ENCODE measurements around the gene SLC25A36.
"Not testable (repeated sequence)": the region's sequence is repeated elsewhere in the genome, so short reads cannot be mapped to it uniquely, and the experiment has no call there.

Gene SLC25A36

GRCh38 chr3:141000027-141000663, 58.5 kb downstream of the SLC25A36 start:
- Histone ChIP-seq H3K4me1 (ENCODE audit: insufficient read depth, low read length) (no peaks in the 10 kb centered on the region), H3K4me3 (ENCODE audit: low read length) (no peak overlapping the region), H3K9me3 (ENCODE audit: insufficient read depth, low read depth, low read length) (peaks cover 6% of the 10 kb centered on the region; the same call in 1 of the 2 replicates), H3K27ac (ENCODE audit: low read depth, low read length) (no peak overlapping the region), H3K9ac (ENCODE audit: low read depth, low read length) (no peak overlapping the region), H3K27me3 (ENCODE audit: insufficient read depth, low read length) (no peaks in the 10 kb centered on the region), H3K36me3 (ENCODE audit: insufficient read depth, low read length) (no peaks in the 10 kb centered on the region)
- 11% methylated on average over 2 of the region's 2 CpGs for WGBS

GRCh38 chr3:141000686-141001085, 59.0 kb downstream of the SLC25A36 start:
- 69% methylated on average over 2 of the region's 2 CpGs for WGBS
- Histone ChIP-seq H3K9ac (ENCODE audit: low read depth, low read length) (no peak overlapping the region), H3K4me3 (ENCODE audit: low read length) (no peak overlapping the region), H3K27me3 (ENCODE audit: insufficient read depth, low read length) (no peaks in the 10 kb centered on the region), H3K9me3 (ENCODE audit: insufficient read depth, low read depth, low read length) (peaks cover 6% of the 10 kb centered on the region; the same call in 1 of the 2 replicates), H3K27ac (ENCODE audit: low read depth, low read length) (no peak overlapping the region), H3K36me3 (ENCODE audit: insufficient read depth, low read length) (no peaks in the 10 kb centered on the region), H3K4me1 (ENCODE audit: insufficient read depth, low read length) (no peaks in the 10 kb centered on the region)

- 100% methylated on average over 1 of the region's 1 CpG for whole genome bisulfite sequencing
- no peak overlapping the region for H3K9ac ChIP-seq (ENCODE audit: low read depth, low read length)
- H3K4me3 ChIP-seq (ENCODE audit: low read length) = no peak overlapping the region
- H3K9me3 ChIP-seq (ENCODE audit: insufficient read depth, low read depth, low read length) = no peaks in the 10 kb centered on the region
- no peaks in the 10 kb centered on the region for H3K36me3 ChIP-seq (ENCODE audit: insufficient read depth, low read length)
- H3K27me3 ChIP-seq (ENCODE audit: insufficient read depth, low read length) = peaks cover 4% of the 10 kb centered on the region; the same call in 1 of the 2 replicates
- no peak overlapping the region for H3K27ac ChIP-seq (ENCODE audit: low read depth, low read length)
- no peaks in the 10 kb centered on the region for H3K4me1 ChIP-seq (ENCODE audit: insufficient read depth, low read length)
Observed at GRCh38 chr3:141006344-141006743, 64.7 kb downstream of the SLC25A36 start.

GRCh38 chr3:141009496-141009895, 67.9 kb downstream of the SLC25A36 start:
- H3K9me3 ChIP-seq (ENCODE audit: insufficient read depth, low read depth, low read length) = no peaks in the 10 kb centered on the region
- peaks cover 4% of the 10 kb centered on the region; the same call in 1 of the 2 replicates for H3K27me3 ChIP-seq (ENCODE audit: insufficient read depth, low read length)
- no peak overlapping the region for H3K4me3 ChIP-seq (ENCODE audit: low read length)
- peaks cover 13% of the 10 kb centered on the region for H3K4me1 ChIP-seq (ENCODE audit: insufficient read depth, low read length)
- H3K9ac ChIP-seq (ENCODE audit: low read depth, low read length) = no peak overlapping the region
- no peaks in the 10 kb centered on the region for H3K36me3 ChIP-seq (ENCODE audit: insufficient read depth, low read length)
- no peak overlapping the region for H3K27ac ChIP-seq (ENCODE audit: low read depth, low read length)
- WGBS = 92% methylated on average over 3 of the region's 3 CpGs

- Histone ChIP-seq H3K27ac (ENCODE audit: low read depth, low read length) (no peak overlapping the region), H3K27me3 (ENCODE audit: insufficient read depth, low read length) (peaks cover 4% of the 10 kb centered on the region; the same call in 1 of the 2 replicates), H3K9ac (ENCODE audit: low read depth, low read length) (no peak overlapping the region), H3K36me3 (ENCODE audit: insufficient read depth, low read length) (no peaks in the 10 kb centered on the region), H3K4me1 (ENCODE audit: insufficient read depth, low read length) (peaks cover 16% of the 10 kb centered on the region), H3K9me3 (ENCODE audit: insufficient read depth, low read depth, low read length) (no peaks in the 10 kb centered on the region), H3K4me3 (ENCODE audit: low read length) (no peak overlapping the region)
- WGBS = 20% methylated on average over 13 of the region's 13 CpGs
Observed at GRCh38 chr3:141011232-141011996, 69.8 kb downstream of the SLC25A36 start.

- 87% methylated on average over 4 of the region's 4 CpGs for WGBS
- Histone ChIP-seq H3K4me3 (ENCODE audit: low read length) (no peak overlapping the region), H3K27me3 (ENCODE audit: insufficient read depth, low read length) (peaks cover 4% of the 10 kb centered on the region; the same call in 1 of the 2 replicates), H3K27ac (ENCODE audit: low read depth, low read length) (no peak overlapping the region), H3K9ac (ENCODE audit: low read depth, low read length) (no peak overlapping the region), H3K36me3 (ENCODE audit: insufficient read depth, low read length) (no peaks in the 10 kb centered on the region), H3K9me3 (ENCODE audit: insufficient read depth, low read depth, low read length) (no peaks in the 10 kb centered on the region), H3K4me1 (ENCODE audit: insufficient read depth, low read length) (peaks cover 16% of the 10 kb centered on the region)
Observed at GRCh38 chr3:141011997-141012262, 70.3 kb downstream of the SLC25A36 start.

- peaks cover 16% of the 10 kb centered on the region for H3K4me1 ChIP-seq (ENCODE audit: insufficient read depth, low read length)
- H3K27me3 ChIP-seq (ENCODE audit: insufficient read depth, low read length) = peaks cover 4% of the 10 kb centered on the region; the same call in 1 of the 2 replicates
- H3K36me3 ChIP-seq (ENCODE audit: insufficient read depth, low read length) = no peaks in the 10 kb centered on the region
- H3K9me3 ChIP-seq (ENCODE audit: insufficient read depth, low read depth, low read length) = no peaks in the 10 kb centered on the region
- no peak overlapping the region for H3K27ac ChIP-seq (ENCODE audit: low read depth, low read length)
- H3K9ac ChIP-seq (ENCODE audit: low read depth, low read length) = no peak overlapping the region
- 92% methylated on average over 2 of the region's 2 CpGs for WGBS
- no peak overlapping the region for H3K4me3 ChIP-seq (ENCODE audit: low read length)
Observed at GRCh38 chr3:141012571-141012970, 70.9 kb downstream of the SLC25A36 start.

GRCh38 chr3:141015481-141015880, 73.8 kb downstream of the SLC25A36 start:
- no peak overlapping the region for H3K4me3 ChIP-seq (ENCODE audit: low read length)
- WGBS = 86% methylated on average over 3 of the region's 3 CpGs
- no peaks in the 10 kb centered on the region for H3K9me3 ChIP-seq (ENCODE audit: insufficient read depth, low read depth, low read length)
- peaks cover 16% of the 10 kb centered on the region for H3K4me1 ChIP-seq (ENCODE audit: insufficient read depth, low read length)
- no peak overlapping the region for H3K27ac ChIP-seq (ENCODE audit: low read depth, low read length)
- H3K9ac ChIP-seq (ENCODE audit: low read depth, low read length) = no peak overlapping the region
- H3K36me3 ChIP-seq (ENCODE audit: insufficient read depth, low read length) = no peaks in the 10 kb centered on the region
- H3K27me3 ChIP-seq (ENCODE audit: insufficient read depth, low read length) = peaks cover 4% of the 10 kb centered on the region; the same call in 1 of the 2 replicates

- not testable (repeated sequence) for H3K27me3 ChIP-seq (ENCODE audit: insufficient read depth, low read length); H3K4me1 ChIP-seq (ENCODE audit: insufficient read depth, low read length); H3K4me3 ChIP-seq (ENCODE audit: low read length); H3K27ac ChIP-seq (ENCODE audit: low read depth, low read length); H3K36me3 ChIP-seq (ENCODE audit: insufficient read depth, low read length); H3K9ac ChIP-seq (ENCODE audit: low read depth, low read length); H3K9me3 ChIP-seq (ENCODE audit: insufficient read depth, low read depth, low read length)
- 92% methylated on average over 20 of the region's 23 CpGs for WGBS
Observed at GRCh38 chr3:141017366-141018322, 76.0 kb downstream of the SLC25A36 start.

GRCh38 chr3:141019244-141019643, 77.6 kb downstream of the SLC25A36 start:
- 0 out of 2 replicates have a peak, but pooled peaks cover 3% of the 10 kb centered on the region for H3K4me1 ChIP-seq (ENCODE audit: insufficient read depth, low read length)
- whole genome bisulfite sequencing = 94% methylated on average over 19 of the region's 19 CpGs
- no peaks in the 10 kb centered on the region; the same call in 1 of the 2 replicates for H3K27me3 ChIP-seq (ENCODE audit: insufficient read depth, low read length)
- no peaks in the 10 kb centered on the region for H3K9me3 ChIP-seq (ENCODE audit: insufficient read depth, low read depth, low read length)
- H3K27ac ChIP-seq (ENCODE audit: low read depth, low read length) = no peak overlapping the region
- H3K4me3 ChIP-seq (ENCODE audit: low read length) = no peak overlapping the region
- H3K36me3 ChIP-seq (ENCODE audit: insufficient read depth, low read length) = no peaks in the 10 kb centered on the region
- H3K9ac ChIP-seq (ENCODE audit: low read depth, low read length) = no peak overlapping the region

Measured in HUES64 (cell line).